Heart left ventricle (tissue), 16 donors: ENCODE data around the gene SPATA31D4. TPM values are rescaled to one million over a fixed set of nuclear protein-coding genes. Genes with fewer than 3 reads are reported as not detected.

Experiments used
- ATAC-seq, 4 donors: fragments of 200-7000 bp; cut with Tn5 transposase; one replicate each; pipeline ENCODE4 v1.9.1; 2020 to 2022; ENCODE audit warnings: moderate library complexity in 4 of 4, mild to moderate bottlenecking in 3 of 4, moderate number of reproducible peaks in 1 of 4
- DNase-seq, 5 donors: peaks; one replicate each; pipeline ENCODE4 v3.0.0-alpha.2; 2020
- H3K27ac ChIP-seq, 12 donors: fragments of 200-600 bp; sonication (generic) in 4 of 12; one replicate each; pipeline versions ENCODE4 v1.5.0 to v1.8.0; 2016 to 2022; ENCODE audit warnings: mild to moderate bottlenecking in 2 of 12
- H3K27me3 ChIP-seq, 9 donors: fragments of 200-600 bp; sonication (generic) in 2 of 9; one replicate each; pipeline versions ENCODE4 v1.5.1 to v1.8.0; 2016 to 2022; ENCODE audit warnings: mild to moderate bottlenecking in 3 of 9
- H3K36me3 ChIP-seq, 9 donors: fragments of 200-600 bp; sonication (generic) in 2 of 9; one replicate each; pipeline versions ENCODE4 v1.5.0 to v1.8.0; 2018 to 2022; ENCODE audit warnings: mild to moderate bottlenecking in 2 of 9
- H3K4me1 ChIP-seq, 12 donors: fragments of 200-600 bp; sonication (generic) in 4 of 12; one replicate each; pipeline versions ENCODE4 v1.5.0 to v1.8.0; 2016 to 2022; ENCODE audit warnings: mild to moderate bottlenecking in 3 of 12
- H3K4me3 ChIP-seq, 12 donors: fragments of 200-600 bp; sonication (generic) in 4 of 12; one replicate each; pipeline versions ENCODE4 v1.5.0 to v1.8.0; 2017 to 2022; ENCODE audit warnings: mild to moderate bottlenecking in 9 of 12, moderate library complexity in 4 of 12
- H3K9me3 ChIP-seq, 12 donors: fragments of 200-600 bp; sonication (generic) in 4 of 12; one replicate each; pipeline versions ENCODE4 v1.5.0 to v1.8.0; 2016 to 2022; ENCODE audit warnings: mild to moderate bottlenecking in 1 of 12
- POLR2A ChIP-seq, 2 donors: fragments of 450-650 bp; IDR thresholded peaks; one replicate each; pipeline ENCODE4 v1.6.1; 2017; ENCODE audit warnings: antibody characterized with exemption in 2 of 2, mild to moderate bottlenecking in 2 of 2, moderate library complexity in 2 of 2
- WGBS, 4 donors: extraction: QIAGEN DNeasy Blood & Tissue Kit in 2 of 4; methylation state at CpG; one replicate each; pipeline versions ENCODE4 v1.1.5 to v1.1.7; 2013 to 2018; 5-methylcytosine and 5-hydroxymethylcytosine counted together
- intact Hi-C, 10 donors: fragments of 100-400 bp; cut with DNase I; formaldehyde crosslinking; loops; one replicate each; pipeline versions ENCODE4 v1.11.1 to v1.14.2; 2022
- polyA plus RNA-seq, 2 donors: library from polyadenylated mRNA; stranded (reverse); fragments of 200-250 nt; gene quantifications; one replicate each; pipeline ENCODE4 v1.2.3, GENCODE V29; 2013
- total RNA-seq, 9 donors: library from RNA; depleted of rRNA in 2 of 9; stranded (reverse); fragments of >200 nt in 2 of 9; fragmentation: NEBNext Ultra II Directional in 3 of 9; extraction: Animal tissue kit (Norgen Biotek cat#: 25700) in 3 of 9; gene quantifications; one replicate each; pipeline versions ENCODE4 v1.1.0 to v1.2.4, GENCODE V29; 2016 to 2023
- TF ChIP-seq, protein P1 (sequence below), 12 donors: fragments of 200-600 bp; sonication (generic) in 4 of 12; IDR thresholded peaks; one replicate each; pipeline versions ENCODE4 v1.5.0 to v1.8.0; 2018 to 2022; ENCODE audit warnings: antibody characterized with exemption in 12 of 12, mild to moderate bottlenecking in 5 of 12
- donor health status: ischemic (EF 13 %, LVEDD 7.1; RV severe dilation, severe dysfunction).
- donor health status: healthy with polysubstance abuse.
- donor health status: DM: no; HTN: yes; CAD: no.
- donor health status: DM: no; HTN: no; CAD: no.
- donor health status: ischemic (EF 25% LVEDD 6.9; RV normal size, moderate dysfunction).
- donor health status: ischemic (EF 25% LVEDD 5.7; RV mildly dilated, moderate dysfunction).
- donor health status: healthy.
- donor health status: DM: yes; HTN: yes; CAD: no.
- donor health status: ischemic (EF 35%, LVEDD 5.7; RV mildly dilated, moderate dysfunction).
- donor health status: nonischemic (EF 11% LVEDD 7.7; RV severe dilation, severe dysfunction).
- donor health status: DM: yes; HTN: yes; CAD: no.
- donor health status: PGD.
- donor health status: ischemic (EF 29% LVEDD 5.4; RV normal size, mild dysfunction).
- donor health status: nonischemic (EF 23%, LVEDD 6.1; RV moderate dilation, normal function).

Gene SPATA31D4
- total and polyA plus RNA-seq, 11 donors: not detected

DNA sequence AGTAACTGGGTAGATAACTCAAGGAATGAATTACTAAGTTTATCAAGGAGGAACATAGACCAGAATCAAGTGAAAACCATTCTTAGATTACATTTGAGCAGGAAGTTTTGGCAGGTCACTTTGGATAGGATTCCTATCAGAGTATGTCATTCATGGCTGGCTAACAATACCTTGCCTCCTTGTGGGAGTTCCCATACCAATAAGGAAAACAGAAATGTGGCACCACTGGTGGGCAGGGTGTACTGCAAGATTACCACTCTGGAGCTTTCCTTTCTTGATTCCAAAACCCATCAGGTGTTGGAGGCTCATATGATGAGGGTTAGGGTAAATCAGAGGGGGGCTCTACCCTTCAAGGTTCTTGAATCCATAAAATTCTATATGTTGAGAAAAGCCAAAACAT, 41.7 kb downstream of the SPATA31D4 start:
- Histone ChIP-seq H3K27me3 (no peaks in the 10 kb centered on the region), H3K4me1 (no peaks in the 10 kb centered on the region), H3K27ac (no peak overlapping the region), H3K9me3 (peaks cover 0 to 10% (median 0%) of the 10 kb centered on the region in 12 donors), H3K4me3 (no peak overlapping the region), H3K36me3 (no peaks in the 10 kb centered on the region)
- ATAC-seq (no peak), DNase-seq (no peak)
- TF ChIP-seq POLR2A (IDR thresholded peaks at IDR 0.05): no peak
- TF ChIP-seq, protein P1, sequence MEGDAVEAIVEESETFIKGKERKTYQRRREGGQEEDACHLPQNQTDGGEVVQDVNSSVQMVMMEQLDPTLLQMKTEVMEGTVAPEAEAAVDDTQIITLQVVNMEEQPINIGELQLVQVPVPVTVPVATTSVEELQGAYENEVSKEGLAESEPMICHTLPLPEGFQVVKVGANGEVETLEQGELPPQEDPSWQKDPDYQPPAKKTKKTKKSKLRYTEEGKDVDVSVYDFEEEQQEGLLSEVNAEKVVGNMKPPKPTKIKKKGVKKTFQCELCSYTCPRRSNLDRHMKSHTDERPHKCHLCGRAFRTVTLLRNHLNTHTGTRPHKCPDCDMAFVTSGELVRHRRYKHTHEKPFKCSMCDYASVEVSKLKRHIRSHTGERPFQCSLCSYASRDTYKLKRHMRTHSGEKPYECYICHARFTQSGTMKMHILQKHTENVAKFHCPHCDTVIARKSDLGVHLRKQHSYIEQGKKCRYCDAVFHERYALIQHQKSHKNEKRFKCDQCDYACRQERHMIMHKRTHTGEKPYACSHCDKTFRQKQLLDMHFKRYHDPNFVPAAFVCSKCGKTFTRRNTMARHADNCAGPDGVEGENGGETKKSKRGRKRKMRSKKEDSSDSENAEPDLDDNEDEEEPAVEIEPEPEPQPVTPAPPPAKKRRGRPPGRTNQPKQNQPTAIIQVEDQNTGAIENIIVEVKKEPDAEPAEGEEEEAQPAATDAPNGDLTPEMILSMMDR (IDR thresholded peaks at IDR 0.05): no peak
- intact Hi-C loops: no loop called here

DNA sequence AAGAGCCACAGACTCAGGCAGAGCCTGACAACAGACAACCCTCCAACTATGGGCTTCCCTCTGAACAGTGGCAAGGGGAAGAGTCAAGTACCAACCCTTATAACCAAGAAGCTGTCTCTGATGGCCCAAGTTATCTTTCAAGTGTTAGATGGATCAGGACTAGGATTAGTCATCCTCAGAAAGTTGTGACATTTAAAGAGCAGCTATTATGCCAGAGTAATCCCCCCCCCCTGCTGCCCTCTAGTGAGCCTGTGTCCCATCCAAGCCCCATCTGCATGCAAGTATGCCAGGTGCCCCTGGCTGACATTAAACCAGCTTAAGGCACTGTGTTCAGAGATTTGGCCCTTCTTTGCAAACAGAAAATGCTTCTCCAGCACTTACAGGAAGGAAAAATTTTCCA, 43.5 kb downstream of the SPATA31D4 start:
- Histone ChIP-seq H3K9me3 (peaks cover 0 to 13% (median 0%) of the 10 kb centered on the region in 12 donors), H3K4me1 (no peaks in the 10 kb centered on the region), H3K36me3 (no peaks in the 10 kb centered on the region), H3K4me3 (no peak overlapping the region), H3K27ac (no peak overlapping the region), H3K27me3 (no peaks in the 10 kb centered on the region)
- no peak for DNase-seq
- ATAC-seq: no peak
- intact Hi-C loops: no loop called here
- TF ChIP-seq POLR2A (IDR thresholded peaks at IDR 0.05): no peak
- TF ChIP-seq, protein P1 (IDR thresholded peaks at IDR 0.05): no peak

DNA sequence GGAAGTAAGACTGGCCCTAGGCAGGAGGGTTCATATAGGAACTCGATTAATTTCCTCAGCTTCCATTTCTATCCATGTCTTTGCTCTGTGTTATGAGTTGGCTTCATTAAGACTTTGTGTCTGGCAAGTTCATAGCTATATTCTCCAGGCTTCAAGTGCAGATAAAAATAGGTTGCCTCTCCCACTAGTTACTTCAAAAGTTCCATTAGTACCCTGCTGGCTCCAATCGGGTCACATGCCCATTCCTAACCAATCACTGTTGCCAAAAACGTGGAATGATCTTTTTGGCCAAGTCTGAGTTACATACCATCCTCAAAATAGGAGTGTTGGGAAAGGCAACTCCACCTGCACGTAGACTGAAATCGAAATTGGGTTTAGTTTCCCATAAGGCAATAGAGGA, 46.5 kb downstream of the SPATA31D4 start:
- Histone ChIP-seq H3K27me3 (no peaks in the 10 kb centered on the region), H3K9me3 (peaks cover 0 to 13% (median 0%) of the 10 kb centered on the region in 12 donors), H3K27ac (no peak overlapping the region), H3K4me1 (no peaks in the 10 kb centered on the region), H3K36me3 (no peaks in the 10 kb centered on the region), H3K4me3 (no peak overlapping the region)
- TF ChIP-seq POLR2A (IDR thresholded peaks at IDR 0.05): no peak
- TF ChIP-seq, protein P1 (IDR thresholded peaks at IDR 0.05): no peak
- ATAC-seq (peak in 2 of 4 donors; percentile 58 to 83), DNase-seq (no peak)
- intact Hi-C loops: no loop called here
- 67 to 82% (median 73%) methylated on average over 5 of the region's 5 CpGs for WGBS, 4 donors

DNA sequence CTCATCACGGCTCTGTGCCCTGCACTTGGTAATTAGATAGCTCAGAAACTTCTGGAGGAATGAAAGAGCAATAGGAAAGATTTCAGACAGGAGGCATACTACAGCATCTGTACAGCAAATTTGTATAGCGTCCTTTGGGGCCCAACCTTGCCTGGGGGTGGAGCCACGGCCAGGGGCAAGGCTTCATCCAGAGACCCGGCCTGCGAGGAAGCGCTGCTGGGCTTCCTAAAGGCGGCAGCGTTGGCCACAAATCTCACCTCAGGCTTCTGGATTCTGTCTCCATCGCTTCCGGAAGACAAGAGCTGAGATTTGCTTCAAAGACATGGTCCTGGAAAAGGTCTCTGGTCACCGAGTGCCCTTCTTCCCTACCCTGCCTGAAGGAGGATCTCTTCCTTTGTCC, 48.1 kb downstream of the SPATA31D4 start:
- no peak overlapping the region for H3K27ac ChIP-seq
- peaks cover 0 to 13% (median 0%) of the 10 kb centered on the region in 12 donors for H3K9me3 ChIP-seq
- 82 to 85% (median 83%) methylated on average over 11 of the region's 11 CpGs for WGBS, 4 donors
- no peaks in the 10 kb centered on the region for H3K4me1 ChIP-seq
- intact Hi-C loops: no loop called here
- no peak for ATAC-seq
- DNase-seq: no peak
- H3K27me3 ChIP-seq: no peaks in the 10 kb centered on the region
- no peak for TF ChIP-seq POLR2A (IDR thresholded peaks at IDR 0.05)
- TF ChIP-seq, protein P1 (IDR thresholded peaks at IDR 0.05): no peak
- H3K36me3 ChIP-seq: no peaks in the 10 kb centered on the region
- no peak overlapping the region for H3K4me3 ChIP-seq
